GM19099 (cell line): ENCODE data around the gene DGKI.

ENCODE experiments used
- POLR2A ChIP-seq: IDR thresholded peaks from 3 replicates; pipeline ENCODE4 v1.6.1; 2011; ENCODE audit warnings: low read depth; ENCODE audit not compliant: insufficient read length; ENCODE audit errors: extremely low read depth

The DGKI gene

DNA sequence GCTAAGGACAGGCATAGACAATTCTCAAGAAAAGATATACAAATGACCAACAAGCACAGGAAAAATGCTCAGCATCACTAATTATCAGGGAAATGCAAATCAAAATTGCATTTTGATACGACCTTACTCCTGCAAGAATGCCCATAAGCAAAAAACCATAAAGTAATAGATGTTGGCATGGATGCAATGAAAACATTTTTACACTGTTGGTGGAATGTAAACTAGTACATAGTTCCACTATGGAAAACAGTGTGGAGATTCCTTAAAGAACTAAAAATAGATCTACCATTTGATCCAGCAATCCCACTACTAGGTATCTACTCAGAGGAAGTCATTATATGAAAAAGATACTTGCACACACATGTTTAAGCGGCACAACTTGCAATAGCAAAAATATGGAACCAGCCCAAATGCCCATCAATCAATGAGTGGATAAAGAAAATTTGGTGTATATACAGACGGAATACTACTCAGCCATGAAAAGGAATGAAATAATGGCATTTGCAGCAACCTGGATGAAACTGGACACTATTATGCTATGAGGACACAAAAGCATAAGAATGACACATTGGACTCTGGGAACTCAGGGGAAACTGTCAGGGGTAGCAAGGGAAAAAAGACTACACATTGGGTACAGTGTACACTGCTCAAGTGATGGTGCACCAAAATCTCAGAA, 59.3 kb downstream of the DGKI start:
- no peak for TF ChIP-seq POLR2A

DNA sequence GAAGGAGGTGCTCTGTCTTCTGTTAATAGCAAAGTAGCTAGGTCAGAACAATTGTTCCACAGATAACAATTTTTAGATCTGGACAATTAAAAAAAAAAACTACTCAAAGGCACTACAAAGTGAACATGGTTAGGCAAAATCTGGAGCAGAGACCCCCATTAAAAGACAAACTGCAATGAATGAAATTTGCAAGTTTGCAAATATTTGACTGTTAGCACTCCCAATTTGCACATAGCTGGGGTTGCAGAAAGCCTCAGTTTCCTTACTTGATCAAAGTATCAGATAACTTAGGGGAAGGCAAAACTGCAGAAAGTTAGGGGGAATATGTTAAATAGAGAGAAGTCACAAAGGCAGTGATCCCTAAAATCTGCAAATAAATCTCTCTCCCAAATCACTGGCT, 68.3 kb downstream of the DGKI start:
- TF ChIP-seq POLR2A: no peak

DNA sequence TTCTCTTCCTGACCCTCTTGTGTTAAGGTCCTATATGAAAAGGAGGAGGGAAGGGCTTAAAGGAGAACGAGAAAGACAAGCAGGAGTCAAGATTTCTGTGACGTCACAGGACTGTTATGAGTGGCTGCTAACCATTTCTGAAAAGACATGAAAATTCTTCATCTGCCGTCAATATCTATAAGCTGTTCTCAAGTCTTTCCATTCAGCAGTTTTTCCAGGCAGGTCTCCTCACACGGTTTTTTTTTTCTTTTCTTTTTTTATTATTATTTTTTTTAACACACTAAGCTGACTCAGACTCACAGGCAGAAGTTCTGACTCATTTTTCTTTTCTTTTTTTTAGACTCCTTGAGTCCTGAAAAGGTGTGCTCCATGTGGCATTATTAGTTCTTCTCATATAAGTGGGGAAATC, 72.0 kb downstream of the DGKI start:
- no peak for TF ChIP-seq POLR2A

DNA sequence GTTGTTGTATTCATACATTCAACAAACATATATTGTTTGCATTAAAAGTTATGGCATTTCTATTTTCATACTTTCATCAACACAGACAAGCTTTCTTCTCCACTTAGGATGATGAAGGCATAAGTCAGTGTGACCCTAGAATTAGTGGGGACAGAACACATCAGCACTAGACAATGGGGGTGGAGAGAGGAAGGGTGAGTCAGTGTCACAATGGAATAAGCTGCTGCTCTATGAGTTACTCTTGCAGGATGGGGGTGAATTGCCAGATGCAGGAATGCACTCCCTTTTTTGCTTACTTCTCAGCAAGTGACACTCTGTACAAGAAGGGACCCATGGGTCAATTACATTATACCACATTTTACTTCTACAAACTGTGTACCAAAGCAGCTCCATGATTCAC, 74.0 kb downstream of the DGKI start:
- no peak for TF ChIP-seq POLR2A

DNA sequence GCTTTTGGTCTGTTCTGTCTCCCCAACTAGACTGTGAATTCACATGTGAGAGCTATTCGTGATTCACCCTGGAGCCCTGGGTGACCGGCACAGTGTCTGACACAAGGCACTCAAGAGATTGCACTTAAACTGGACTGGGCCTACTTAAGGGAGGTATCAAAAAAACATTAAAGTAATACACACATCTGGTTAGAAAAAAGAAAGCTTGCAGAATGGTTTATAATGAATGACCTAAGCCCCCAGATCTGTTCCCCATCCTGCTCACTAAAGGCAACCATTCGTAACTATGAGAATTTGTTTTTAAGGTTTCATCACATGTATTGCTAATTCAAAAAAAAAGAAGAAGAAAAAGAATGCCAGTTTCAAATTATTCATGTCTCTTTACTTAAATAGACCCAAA, 74.5 kb downstream of the DGKI start:
- no peak for TF ChIP-seq POLR2A

DNA sequence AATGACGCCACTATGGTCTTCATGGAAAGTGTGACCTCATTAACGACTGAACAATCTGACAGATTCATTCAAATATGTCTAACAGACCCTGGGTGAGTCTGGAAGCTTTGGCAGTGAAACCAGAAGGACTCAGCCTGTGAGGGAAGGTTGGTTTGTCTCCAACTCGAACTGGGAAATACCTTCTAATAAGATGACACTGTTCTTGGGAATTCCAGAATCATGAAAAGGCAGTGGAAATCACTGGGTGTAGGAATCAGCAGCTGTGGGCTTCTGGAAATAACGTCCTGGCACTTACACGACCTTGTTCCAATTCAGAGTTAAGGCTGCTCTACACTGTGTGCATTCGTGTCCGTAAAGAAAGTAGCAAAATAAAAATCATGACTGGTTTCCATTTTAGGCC, 75.1 kb downstream of the DGKI start:
- no peak for TF ChIP-seq POLR2A

DNA sequence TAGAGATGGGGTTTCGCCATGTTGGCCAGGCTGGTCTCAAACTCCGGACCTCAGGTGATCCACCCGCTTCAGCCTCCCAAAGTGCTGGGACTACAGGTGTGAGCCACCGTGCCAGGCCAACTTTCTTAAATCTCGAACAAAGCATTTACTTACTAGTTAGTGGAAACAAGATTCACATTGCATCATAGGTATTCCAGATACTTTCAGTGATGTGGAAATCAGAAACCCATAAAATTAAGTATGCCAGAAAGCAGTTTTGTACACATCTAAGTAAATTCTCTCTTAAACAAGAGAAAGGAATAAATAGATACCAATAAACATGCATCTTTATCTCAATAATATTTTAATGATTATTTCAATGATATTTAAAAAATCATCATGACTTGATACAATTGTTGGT, 75.5 kb downstream of the DGKI start:
- TF ChIP-seq POLR2A: no peak

DNA sequence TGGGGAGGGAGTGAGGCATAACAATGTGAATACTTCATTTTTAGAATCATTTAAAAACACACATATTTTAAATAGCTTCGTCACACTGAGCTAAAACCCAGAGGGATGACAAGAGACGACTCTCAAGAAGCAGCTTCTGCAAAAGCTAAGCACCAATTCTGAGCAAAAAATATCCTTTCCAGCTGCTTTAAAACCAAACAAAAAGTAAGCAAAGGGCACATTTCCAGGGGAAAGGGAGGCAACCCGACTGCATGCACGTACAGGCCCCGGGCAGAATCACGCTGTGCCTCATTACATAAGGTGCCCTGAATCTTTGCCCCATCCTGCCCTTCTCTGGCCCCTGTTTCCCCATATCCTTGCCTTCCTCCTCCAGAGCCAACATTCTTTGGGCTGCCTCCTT, 78.4 kb downstream of the DGKI start:
- no peak for TF ChIP-seq POLR2A

DNA sequence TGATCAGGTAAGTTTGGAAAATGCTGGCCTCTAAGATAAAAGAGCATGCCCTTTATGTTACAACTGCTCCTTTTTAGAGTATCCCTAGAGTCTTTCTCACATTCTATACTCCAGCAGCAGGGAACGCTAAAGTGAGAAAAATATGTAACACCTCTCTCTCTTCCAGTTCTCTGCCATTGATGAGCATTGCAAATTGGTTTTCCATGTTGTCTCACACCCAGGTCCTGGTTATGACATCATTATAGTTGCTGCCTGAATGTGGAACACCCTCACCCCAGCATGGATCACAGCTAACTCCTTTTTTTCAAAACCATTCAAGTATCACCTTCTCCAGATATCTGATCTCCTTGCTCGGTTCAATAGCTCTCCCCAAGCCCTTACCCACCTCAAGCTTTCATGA, 84.4 kb downstream of the DGKI start:
- TF ChIP-seq POLR2A: no peak

DNA sequence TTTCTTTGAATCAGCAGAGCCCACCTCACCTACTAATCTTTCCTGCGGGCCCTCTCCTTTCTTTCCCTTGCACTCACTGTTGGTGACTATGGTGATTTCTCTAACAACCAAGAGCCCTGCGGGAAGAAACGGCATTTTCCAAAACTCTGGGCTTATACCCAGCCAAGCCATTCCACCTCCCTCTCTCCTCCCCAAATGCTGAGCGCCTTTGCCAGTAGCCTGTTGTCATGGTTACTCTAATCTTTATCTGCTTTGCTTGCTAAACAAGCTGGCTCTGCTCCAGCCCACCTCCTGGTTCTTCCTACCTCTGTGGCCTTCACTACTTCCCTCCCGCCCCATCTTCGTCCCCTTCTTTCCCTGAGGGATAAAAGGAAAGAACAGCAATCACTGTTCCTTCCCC, 86.7 kb downstream of the DGKI start:
- TF ChIP-seq POLR2A: no peak

DNA sequence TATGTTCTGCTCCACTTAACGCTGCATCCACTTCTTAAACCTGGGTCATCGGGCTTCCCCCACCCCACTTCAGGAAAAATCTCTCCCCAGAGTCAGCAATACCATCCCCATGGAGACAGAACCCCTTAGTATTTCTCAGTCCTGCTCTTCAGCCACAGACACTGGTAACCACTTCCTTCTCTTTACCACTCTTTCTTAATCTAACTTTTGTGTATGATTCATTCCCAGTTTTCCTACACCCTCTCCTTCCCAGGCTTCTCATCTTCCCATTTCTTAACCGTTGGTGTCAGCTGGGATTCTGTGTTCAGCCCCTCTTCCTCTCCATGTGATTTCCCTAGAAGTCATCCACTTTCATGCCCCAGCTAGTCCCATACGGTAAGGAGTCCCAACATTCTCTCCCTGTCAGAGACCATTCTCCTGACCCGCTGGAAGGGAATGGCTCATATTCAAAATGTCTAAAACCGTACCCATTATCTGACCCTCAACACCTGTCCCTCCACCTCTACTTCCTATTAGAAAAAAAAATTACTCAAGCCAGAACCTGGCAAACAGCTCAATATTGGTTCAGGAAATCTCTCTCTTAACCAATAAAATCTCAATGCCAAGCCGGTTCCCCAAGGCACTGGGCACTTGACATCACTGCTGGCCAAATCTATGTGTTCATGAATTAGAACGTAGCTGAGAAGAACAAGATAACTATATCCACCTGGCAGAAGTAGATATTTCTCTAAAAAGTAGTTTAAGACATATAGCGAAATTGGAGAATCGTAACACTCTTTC, 89.4 kb downstream of the DGKI start:
- TF ChIP-seq POLR2A: no peak

DNA sequence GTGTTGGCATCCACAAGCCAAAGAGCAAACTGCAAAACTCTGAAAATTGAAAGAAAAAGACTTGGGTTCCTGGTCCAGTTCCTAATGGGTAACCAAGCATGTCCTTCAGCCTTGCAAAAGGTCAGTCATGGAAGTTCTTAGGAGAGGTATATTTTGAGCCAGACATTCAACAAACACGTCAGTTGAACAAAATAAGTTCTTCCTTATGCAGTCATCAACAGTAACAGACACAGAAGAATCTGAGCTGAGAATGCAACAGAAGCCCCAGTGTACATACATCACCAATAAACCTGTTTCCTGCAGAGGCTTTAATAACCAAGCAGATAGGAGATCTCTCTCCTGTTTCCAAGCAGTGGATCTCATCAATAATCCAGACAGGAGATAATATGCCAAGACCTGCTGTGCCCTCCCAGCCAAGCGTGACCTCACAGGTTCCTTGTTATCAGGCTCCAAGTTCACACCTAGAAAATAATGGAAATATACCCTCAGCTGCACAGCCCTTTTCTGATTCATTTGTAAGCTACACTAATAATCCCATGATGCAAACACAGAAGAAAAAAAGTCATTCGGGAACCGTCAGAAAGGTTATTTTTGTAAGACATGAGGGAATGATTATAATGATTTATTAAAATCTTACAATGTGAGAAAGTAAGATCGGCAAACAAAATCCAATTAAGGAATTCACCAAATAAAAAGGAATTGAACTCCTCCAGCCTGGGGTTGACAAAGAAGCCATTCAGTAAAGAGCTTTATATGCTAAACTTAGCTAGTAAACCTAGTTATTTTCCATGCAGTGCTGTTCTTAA, 90.7 kb downstream of the DGKI start:
- no peak for TF ChIP-seq POLR2A

DNA sequence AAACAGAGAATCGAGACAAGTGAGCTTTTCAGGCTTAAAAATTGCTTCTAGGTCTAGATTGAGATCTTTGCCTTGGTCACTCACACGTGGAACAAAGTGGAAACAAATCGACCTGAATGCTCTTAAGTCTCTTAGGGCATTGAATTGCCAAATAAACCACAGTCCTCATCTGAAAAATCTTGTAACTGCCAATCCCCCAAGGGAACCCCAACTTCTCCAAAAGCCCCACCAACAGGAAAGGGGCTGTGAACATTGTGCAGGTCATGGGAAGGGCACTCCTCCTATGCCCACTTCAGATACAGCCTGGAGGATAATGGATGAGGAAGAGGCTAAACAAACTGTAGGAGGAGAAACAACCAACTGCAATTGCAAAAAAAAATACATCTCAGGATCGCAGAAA, 91.3 kb downstream of the DGKI start:
- TF ChIP-seq POLR2A: no peak

DNA sequence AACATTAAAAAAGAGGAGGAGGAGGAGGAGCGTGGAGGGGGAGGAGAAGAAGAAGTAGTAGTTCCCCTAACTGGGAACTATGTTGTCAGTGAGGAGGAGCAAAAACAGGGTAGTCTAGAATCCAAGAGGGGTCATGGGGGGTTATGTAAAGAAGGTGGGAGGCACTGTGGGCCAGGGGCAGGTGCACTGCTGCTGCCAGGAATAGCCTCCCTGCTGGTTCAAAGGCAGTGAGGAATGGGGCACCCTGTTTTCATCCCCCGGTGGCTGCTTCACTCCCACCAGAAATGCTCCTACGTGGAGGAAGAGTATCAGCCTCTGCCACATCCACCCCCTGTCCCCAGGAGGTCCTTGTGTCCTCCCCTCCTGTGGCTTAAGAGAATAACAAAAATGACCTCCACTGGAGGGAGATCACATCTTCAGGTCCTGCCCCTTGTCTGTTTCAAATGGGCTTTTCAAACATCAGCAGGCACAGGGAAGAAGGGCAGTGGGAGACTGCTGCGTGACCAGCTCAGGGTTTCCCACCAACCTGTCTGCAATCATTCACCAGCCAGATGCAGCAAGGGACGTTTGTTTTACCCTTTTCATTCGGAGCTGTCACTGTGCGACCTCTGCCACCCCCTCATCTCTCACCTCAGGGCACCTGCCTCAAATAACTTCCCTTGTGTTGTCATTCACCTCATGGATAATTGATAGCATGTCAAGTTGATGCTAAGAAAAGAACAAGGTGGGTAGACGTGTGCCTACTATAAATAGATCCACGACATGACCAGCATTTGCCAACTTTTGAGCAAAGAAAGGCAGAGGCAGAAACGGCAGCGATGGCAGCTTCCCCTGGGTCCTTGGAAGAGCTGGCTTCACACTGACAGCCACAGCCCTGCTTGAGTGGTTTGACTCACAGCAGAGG, 92.6 kb downstream of the DGKI start:
- no peak for TF ChIP-seq POLR2A

DNA sequence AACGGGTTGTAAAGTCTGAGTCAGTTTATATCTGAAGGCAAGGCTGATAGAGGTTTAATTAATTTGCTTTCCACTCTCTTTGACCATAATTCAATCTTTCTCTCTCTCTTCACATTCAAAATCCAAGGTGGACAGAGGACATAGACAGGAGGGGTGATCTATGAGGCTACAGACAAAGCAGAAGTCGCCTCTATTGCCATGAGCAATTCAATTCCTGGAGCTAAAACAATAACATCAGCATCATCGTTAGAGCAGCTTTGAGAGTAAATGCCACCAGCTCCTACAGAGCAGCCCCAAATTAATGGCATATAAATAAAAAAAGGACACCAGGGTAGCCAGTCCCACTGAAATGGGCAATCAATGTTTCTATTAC, 93.2 kb downstream of the DGKI start:
- TF ChIP-seq POLR2A: no peak
